Measurements from ENCODE around the gene LIPT1.
A peak's percentile ranks its signal among the peaks of the same experiment; 100 is the strongest.
"Not testable (repeated sequence)": the region's sequence is repeated elsewhere in the genome, so short reads cannot be mapped to it uniquely, and the experiment has no call there.

The LIPT1 gene

GRCh38 chr2:99180755-99181623 lies 26.2 kb downstream of the LIPT1 start, which contains the start of the genes MITD1 and MRPL30:
MITD1 (minus strand) TSS chr2:99181058; CDS start chr2:99180981, 77 bp downstream.
MRPL30 (plus strand) TSS chr2:99181184; CDS start chr2:99186204, 5,020 bp downstream.
- no peaks in the 10 kb centered on the region for H3K36me3 ChIP-seq (ENCODE audit: insufficient read depth, low read length)
- H3K27ac ChIP-seq (ENCODE audit: low read depth, low read length): peak within 1 kb of the TSS; percentile 62
- H2AFZ ChIP-seq (ENCODE audit: low read length, unreplicated experiment): peak within 1 kb of the TSS; percentile 96
- H3K4me3 ChIP-seq (ENCODE audit: low read depth, low read length): peak within 1 kb of the TSS; percentile 97
- H3K27me3 ChIP-seq (ENCODE audit: insufficient read depth, low read length): no peaks in the 10 kb centered on the region
- peaks cover 78% of the 10 kb centered on the region for H3K79me2 ChIP-seq (ENCODE audit: control insufficient read depth, insufficient read depth, low read length, unreplicated experiment)
- H3K4me1 ChIP-seq (ENCODE audit: control insufficient read depth, insufficient read depth, low read length, unreplicated experiment): peaks cover 17% of the 10 kb centered on the region

GRCh38 chr2:99181624-99182000 lies 26.8 kb downstream of the LIPT1 start:
- peaks cover 17% of the 10 kb centered on the region for H3K4me1 ChIP-seq (ENCODE audit: control insufficient read depth, insufficient read depth, low read length, unreplicated experiment)
- H3K36me3 ChIP-seq (ENCODE audit: insufficient read depth, low read length): no peaks in the 10 kb centered on the region
- peaks cover 80% of the 10 kb centered on the region for H3K79me2 ChIP-seq (ENCODE audit: control insufficient read depth, insufficient read depth, low read length, unreplicated experiment)
- H2AFZ ChIP-seq (ENCODE audit: low read length, unreplicated experiment): peak overlapping the region; percentile 93
- no peaks in the 10 kb centered on the region for H3K27me3 ChIP-seq (ENCODE audit: insufficient read depth, low read length)
- peak overlapping the region; percentile 62 for H3K27ac ChIP-seq (ENCODE audit: low read depth, low read length)
- peak overlapping the region; percentile 97 for H3K4me3 ChIP-seq (ENCODE audit: low read depth, low read length)

GRCh38 chr2:99183025-99183424 lies 28.3 kb downstream of the LIPT1 start:
- H3K79me2 ChIP-seq (ENCODE audit: control insufficient read depth, insufficient read depth, low read length, unreplicated experiment): peaks cover 84% of the 10 kb centered on the region
- no peak overlapping the region for H3K27ac ChIP-seq (ENCODE audit: low read depth, low read length)
- H3K4me1 ChIP-seq (ENCODE audit: control insufficient read depth, insufficient read depth, low read length, unreplicated experiment): peaks cover 17% of the 10 kb centered on the region
- H2AFZ ChIP-seq (ENCODE audit: low read length, unreplicated experiment): no peak overlapping the region
- peaks cover 2% of the 10 kb centered on the region; the same call in 1 of the 2 replicates for H3K36me3 ChIP-seq (ENCODE audit: insufficient read depth, low read length)
- H3K27me3 ChIP-seq (ENCODE audit: insufficient read depth, low read length): no peaks in the 10 kb centered on the region
- H3K4me3 ChIP-seq (ENCODE audit: low read depth, low read length): no peak overlapping the region; the same call in 1 of the 2 replicates

GRCh38 chr2:99184811-99185210 lies 30.0 kb downstream of the LIPT1 start:
- H3K4me3 ChIP-seq (ENCODE audit: low read depth, low read length): no peak overlapping the region
- peaks cover 79% of the 10 kb centered on the region for H3K79me2 ChIP-seq (ENCODE audit: control insufficient read depth, insufficient read depth, low read length, unreplicated experiment)
- no peak overlapping the region for H2AFZ ChIP-seq (ENCODE audit: low read length, unreplicated experiment)
- H3K27ac ChIP-seq (ENCODE audit: low read depth, low read length): no peak overlapping the region
- H3K36me3 ChIP-seq (ENCODE audit: insufficient read depth, low read length): peaks cover 10% of the 10 kb centered on the region
- H3K4me1 ChIP-seq (ENCODE audit: control insufficient read depth, insufficient read depth, low read length, unreplicated experiment): peaks cover 6% of the 10 kb centered on the region
- H3K27me3 ChIP-seq (ENCODE audit: insufficient read depth, low read length): no peaks in the 10 kb centered on the region

- no peak overlapping the region for H3K4me3 ChIP-seq (ENCODE audit: low read depth, low read length)
- peaks cover 63% of the 10 kb centered on the region for H3K79me2 ChIP-seq (ENCODE audit: control insufficient read depth, insufficient read depth, low read length, unreplicated experiment)
- peaks cover 12% of the 10 kb centered on the region for H3K36me3 ChIP-seq (ENCODE audit: insufficient read depth, low read length)
- H3K4me1 ChIP-seq (ENCODE audit: control insufficient read depth, insufficient read depth, low read length, unreplicated experiment): peaks cover 4% of the 10 kb centered on the region
- H3K27ac ChIP-seq (ENCODE audit: low read depth, low read length): no peak overlapping the region
- no peak overlapping the region for H2AFZ ChIP-seq (ENCODE audit: low read length, unreplicated experiment)
- H3K27me3 ChIP-seq (ENCODE audit: insufficient read depth, low read length): no peaks in the 10 kb centered on the region
Measured at GRCh38 chr2:99187011-99187410, 32.2 kb downstream of the LIPT1 start.

- H2AFZ ChIP-seq (ENCODE audit: low read length, unreplicated experiment): no peak overlapping the region
- H3K79me2 ChIP-seq (ENCODE audit: control insufficient read depth, insufficient read depth, low read length, unreplicated experiment): peaks cover 49% of the 10 kb centered on the region
- H3K27ac ChIP-seq (ENCODE audit: low read depth, low read length): no peak overlapping the region
- H3K4me3 ChIP-seq (ENCODE audit: low read depth, low read length): no peak overlapping the region
- H3K36me3 ChIP-seq (ENCODE audit: insufficient read depth, low read length): peaks cover 12% of the 10 kb centered on the region
- H3K4me1 ChIP-seq (ENCODE audit: control insufficient read depth, insufficient read depth, low read length, unreplicated experiment): no peaks in the 10 kb centered on the region
- no peaks in the 10 kb centered on the region for H3K27me3 ChIP-seq (ENCODE audit: insufficient read depth, low read length)
Measured at GRCh38 chr2:99188357-99188756, 33.6 kb downstream of the LIPT1 start.

- Histone ChIP-seq H3K36me3 (ENCODE audit: insufficient read depth, low read length) (peaks cover 22% of the 10 kb centered on the region), H2AFZ (ENCODE audit: low read length, unreplicated experiment) (no peak overlapping the region), H3K4me3 (ENCODE audit: low read depth, low read length) (no peak overlapping the region), H3K27ac (ENCODE audit: low read depth, low read length) (no peak overlapping the region), H3K4me1 (ENCODE audit: control insufficient read depth, insufficient read depth, low read length, unreplicated experiment) (no peaks in the 10 kb centered on the region), H3K27me3 (ENCODE audit: insufficient read depth, low read length) (no peaks in the 10 kb centered on the region), H3K79me2 (ENCODE audit: control insufficient read depth, insufficient read depth, low read length, unreplicated experiment) (peaks cover 27% of the 10 kb centered on the region)
Measured at GRCh38 chr2:99190548-99190947, 35.8 kb downstream of the LIPT1 start.

GRCh38 chr2:99192364-99192763 lies 37.6 kb downstream of the LIPT1 start:
- H3K4me3 ChIP-seq (ENCODE audit: low read depth, low read length); H3K27me3 ChIP-seq (ENCODE audit: insufficient read depth, low read length); H3K27ac ChIP-seq (ENCODE audit: low read depth, low read length); H3K4me1 ChIP-seq (ENCODE audit: control insufficient read depth, insufficient read depth, low read length, unreplicated experiment); H2AFZ ChIP-seq (ENCODE audit: low read length, unreplicated experiment): not testable (repeated sequence)
- H3K36me3 ChIP-seq (ENCODE audit: insufficient read depth, low read length): peaks cover 24% of the 10 kb centered on the region; the same call in 1 of the 2 replicates
- peaks cover 15% of the 10 kb centered on the region for H3K79me2 ChIP-seq (ENCODE audit: control insufficient read depth, insufficient read depth, low read length, unreplicated experiment)

- Histone ChIP-seq H3K36me3 (ENCODE audit: insufficient read depth, low read length) (peaks cover 20% of the 10 kb centered on the region; the same call in 1 of the 2 replicates), H3K27me3 (ENCODE audit: insufficient read depth, low read length) (no peaks in the 10 kb centered on the region), H3K4me1 (ENCODE audit: control insufficient read depth, insufficient read depth, low read length, unreplicated experiment) (no peaks in the 10 kb centered on the region), H3K79me2 (ENCODE audit: control insufficient read depth, insufficient read depth, low read length, unreplicated experiment) (no peaks in the 10 kb centered on the region), H3K4me3 (ENCODE audit: low read depth, low read length) (no peak overlapping the region), H2AFZ (ENCODE audit: low read length, unreplicated experiment) (no peak overlapping the region), H3K27ac (ENCODE audit: low read depth, low read length) (no peak overlapping the region)
Measured at GRCh38 chr2:99198103-99198841, 43.5 kb downstream of the LIPT1 start.

GRCh38 chr2:99200076-99200800 lies 45.5 kb downstream of the LIPT1 start:
- no peak overlapping the region for H2AFZ ChIP-seq (ENCODE audit: low read length, unreplicated experiment)

More at GRCh38 chr2:99200076-99200800, 45.5 kb downstream of the LIPT1 start:
- no peak overlapping the region for H3K27ac ChIP-seq (ENCODE audit: low read depth, low read length)
- no peak overlapping the region for H3K4me3 ChIP-seq (ENCODE audit: low read depth, low read length)
- H3K79me2 ChIP-seq (ENCODE audit: control insufficient read depth, insufficient read depth, low read length, unreplicated experiment): no peaks in the 10 kb centered on the region
- no peaks in the 10 kb centered on the region for H3K27me3 ChIP-seq (ENCODE audit: insufficient read depth, low read length)
- H3K4me1 ChIP-seq (ENCODE audit: control insufficient read depth, insufficient read depth, low read length, unreplicated experiment): no peaks in the 10 kb centered on the region
- H3K36me3 ChIP-seq (ENCODE audit: insufficient read depth, low read length): 0 out of 2 replicates have a peak, but pooled peaks cover 10% of the 10 kb centered on the region
